H1 (cell line): Measurements from ENCODE around the gene BROX. TPM values are rescaled to one million over a fixed set of nuclear protein-coding genes. Genes with fewer than 3 reads are reported as not detected.

Experiments
- CTCF ChIA-PET: fragments of 300-600 bp; sonication (Branson Sonifier 250); formaldehyde crosslinking; loops from one replicate; lab custom pipeline; 2021; ENCODE audit not compliant: partially characterized antibody; lab: Charles Lee
- POLR2A ChIA-PET: fragments of 300-600 bp; sonication (Branson Sonifier 250); formaldehyde crosslinking; loops from one replicate; lab custom pipeline; 2021; ENCODE audit warnings: inconsistent platforms; ENCODE audit not compliant: partially characterized antibody; lab: Charles Lee
- DNase-seq, 2 experiments: peaks; one replicate each; pipeline versions ENCODE4 v3.0.0 to v3.0.0-alpha.2; 2010 to 2022; ENCODE audit warnings: low spot score in 2 of 2, low read depth in 1 of 2, mixed read lengths in 1 of 2
- FAIRE-seq: peaks from 2 replicates; lab custom pipeline; 2011; peaks lifted over from hg19 to GRCh38; lab: Jason Lieb, UNC
- H2AFZ ChIP-seq: 2 replicates; pipeline ENCODE4 v1.8.1; 2012; ENCODE audit warnings: low read length, inconsistent platforms
- H2AK5ac ChIP-seq: 2 replicates; pipeline ENCODE4 v1.6.1; 2013; ENCODE audit warnings: low read depth, low read length
- H2BK120ac ChIP-seq: replicated peaks from 2 replicates; pipeline ENCODE3; 2013; ENCODE audit warnings: low read depth, low read length, inconsistent platforms
- H2BK12ac ChIP-seq: 2 replicates; pipeline ENCODE4 v1.6.1; 2013; ENCODE audit warnings: low read depth, low read length
- H2BK15ac ChIP-seq: 2 replicates; pipeline ENCODE4 v1.6.1; 2013; ENCODE audit warnings: low read length
- H2BK20ac ChIP-seq: 2 replicates; pipeline ENCODE4 v1.6.1; 2013; ENCODE audit warnings: low read length
- H2BK5ac ChIP-seq: 2 replicates; pipeline ENCODE4 v1.6.1; 2013; ENCODE audit warnings: low read depth, low read length
- H3K14ac ChIP-seq: 2 replicates; pipeline ENCODE4 v1.6.1; 2013; ENCODE audit warnings: inconsistent platforms; ENCODE audit not compliant: insufficient read length
- H3K18ac ChIP-seq: 2 replicates; pipeline ENCODE4 v1.6.1; 2013; ENCODE audit warnings: low read length; ENCODE audit errors: extremely low read depth
- H3K23ac ChIP-seq: 2 replicates; pipeline ENCODE4 v1.6.1; 2013; ENCODE audit warnings: inconsistent platforms; ENCODE audit not compliant: insufficient read length
- H3K23me2 ChIP-seq: 2 replicates; pipeline ENCODE4 v1.6.1; 2013; ENCODE audit warnings: low read depth, low read length
- H3K27ac ChIP-seq: 2 replicates; pipeline ENCODE4 v1.6.1; 2011; ENCODE audit warnings: low read depth, low read length, inconsistent platforms
- H3K27me3 ChIP-seq, 4 experiments: replicated peaks in 1 of 4; 1 replicate in 1 of 4; 2 replicates in 3 of 4; pipeline versions ENCODE4 v1.6.1 to v1.8.1; 2011 to 2013; ENCODE audit warnings: low read length in 3 of 4, mild to moderate bottlenecking in 3 of 4, inconsistent platforms in 2 of 4, mixed read lengths in 2 of 4, moderate library complexity in 1 of 4; ENCODE audit not compliant: control insufficient read depth in 3 of 4, insufficient read depth in 3 of 4; ENCODE audit errors: extremely low read depth in 1 of 4
- H3K36me3 ChIP-seq, 4 experiments: 2 replicates each; pipeline versions ENCODE4 v1.6.1 to v1.8.1; 2011 to 2013; ENCODE audit warnings: mild to moderate bottlenecking in 4 of 4, low read length in 3 of 4, moderate library complexity in 2 of 4, control low read depth in 1 of 4, inconsistent platforms in 1 of 4; ENCODE audit not compliant: insufficient read depth in 4 of 4, control insufficient read depth in 2 of 4
- H3K4ac ChIP-seq: replicated peaks from 2 replicates; pipeline ENCODE3; 2013; ENCODE audit warnings: low read length, low read depth, mixed read lengths, inconsistent platforms; ENCODE audit not compliant: insufficient read length
- H3K4me1 ChIP-seq, 4 experiments: replicated peaks in 1 of 4; 1 replicate in 1 of 4; 2 replicates in 3 of 4; pipeline versions ENCODE4 v1.6.1 to v1.8.1; 2011 to 2013; ENCODE audit warnings: low read length in 3 of 4, inconsistent platforms in 2 of 4, mixed read lengths in 1 of 4; ENCODE audit not compliant: insufficient read depth in 4 of 4, control insufficient read depth in 3 of 4
- H3K4me2 ChIP-seq, 2 experiments: 2 replicates each; pipeline versions ENCODE4 v1.6.1 to v1.8.1; 2011 to 2013; ENCODE audit warnings: low read depth in 2 of 2, low read length in 2 of 2, control low read depth in 1 of 2, inconsistent platforms in 1 of 2, mild to moderate bottlenecking in 1 of 2; ENCODE audit not compliant: insufficient read depth in 1 of 2
- H3K4me3 ChIP-seq, 4 experiments: fragments of 200-600, 300-600 bp in 1 of 4; sonication (generic), shearing (Covaris generic), sonication (Bioruptor Twin) in 1 of 4; 2 replicates each; pipeline versions ENCODE4 v1.5.1 to v1.8.1; 2011 to 2016; ENCODE audit warnings: low read length in 4 of 4, low read depth in 3 of 4, control low read depth in 2 of 4, inconsistent platforms in 2 of 4, mild to moderate bottlenecking in 2 of 4, mixed read lengths in 1 of 4, moderate library complexity in 1 of 4; ENCODE audit not compliant: insufficient read depth in 2 of 4; ENCODE audit errors: extremely low read depth in 1 of 4
- H3K56ac ChIP-seq: replicated peaks from 2 replicates; pipeline ENCODE3; 2013; ENCODE audit warnings: low read depth, mild to moderate bottlenecking, mixed read lengths, low read length, inconsistent platforms; ENCODE audit not compliant: insufficient read length
- H3K79me1 ChIP-seq: 2 replicates; pipeline ENCODE4 v1.6.1; 2013; ENCODE audit warnings: low read depth, low read length, control low read depth
- H3K79me2 ChIP-seq, 2 experiments: 2 replicates each; pipeline versions ENCODE4 v1.6.1 to v1.8.1; 2012 to 2013; ENCODE audit warnings: low read length in 2 of 2, mild to moderate bottlenecking in 2 of 2, inconsistent platforms in 1 of 2; ENCODE audit not compliant: insufficient read depth in 2 of 2, control insufficient read depth in 1 of 2
- H3K9ac ChIP-seq, 4 experiments: replicated peaks in 1 of 4; 1 replicate in 1 of 4; 2 replicates in 3 of 4; pipeline versions ENCODE4 v1.6.1 to v1.8.1; 2011 to 2013; ENCODE audit warnings: low read depth in 3 of 4, low read length in 3 of 4, control low read depth in 2 of 4, mild to moderate bottlenecking in 2 of 4, moderate library complexity in 2 of 4, inconsistent platforms in 1 of 4; ENCODE audit errors: extremely low read depth in 1 of 4
- H3K9me3 ChIP-seq, 2 experiments: 2 replicates each; pipeline versions ENCODE4 v1.6.1 to v1.8.1; 2012 to 2013; ENCODE audit warnings: mild to moderate bottlenecking in 2 of 2, moderate library complexity in 2 of 2, control low read depth in 1 of 2, inconsistent platforms in 1 of 2, low read depth in 1 of 2, low read length in 1 of 2, mixed read lengths in 1 of 2; ENCODE audit not compliant: insufficient read depth in 2 of 2
- H4K20me1 ChIP-seq, 2 experiments: replicated peaks in 1 of 2; 2 replicates each; pipeline versions ENCODE3 to v1.8.1; 2011 to 2013; ENCODE audit warnings: inconsistent platforms in 2 of 2, low read length in 2 of 2, mild to moderate bottlenecking in 1 of 2; ENCODE audit not compliant: insufficient read depth in 2 of 2, control insufficient read depth in 1 of 2
- H4K5ac ChIP-seq: 2 replicates; pipeline ENCODE4 v1.6.1; 2013; ENCODE audit warnings: low read length, low read depth, mixed read lengths, inconsistent platforms; ENCODE audit not compliant: insufficient read length
- H4K8ac ChIP-seq: 2 replicates; pipeline ENCODE4 v1.8.0; 2013; ENCODE audit warnings: mild to moderate bottlenecking, moderate library complexity, low read length, inconsistent platforms; ENCODE audit not compliant: insufficient read depth; ENCODE audit errors: extremely low read depth
- H4K91ac ChIP-seq: replicated peaks from 2 replicates; pipeline ENCODE3; 2013; ENCODE audit warnings: low read length, mixed read lengths, inconsistent platforms; ENCODE audit not compliant: insufficient read length
- MAX ChIP-seq: IDR thresholded peaks from 2 replicates; pipeline ENCODE4 v1.6.1; 2012; ENCODE audit warnings: inconsistent platforms
- RBBP5 ChIP-seq: IDR thresholded peaks from 2 replicates; pipeline ENCODE4 v1.7.1; 2012; ENCODE audit warnings: low read depth, mild to moderate bottlenecking, inconsistent platforms, low read length, moderate library complexity, borderline replicate concordance
- WGBS, 2 experiments: shearing (Covaris generic) in 1 of 2; methylation state at CpG; one replicate each; pipeline versions ENCODE4 v1.1.6 to v1.1.7; 2013 to 2015; ENCODE audit warnings: low lambda C conversion rate in 2 of 2, mixed read lengths in 2 of 2, inconsistent platforms in 1 of 2, low coverage in 1 of 2, missing lambda C conversion rate in 1 of 2; ENCODE audit not compliant: insufficient replicate concordance in 2 of 2, insufficient coverage in 1 of 2, insufficient read length in 1 of 2; ENCODE audit errors: extremely low coverage in 1 of 2, missing lambda C conversion rate in 1 of 2; 5-methylcytosine and 5-hydroxymethylcytosine counted together
- polyA plus RNA-seq, 7 experiments: library from polyadenylated mRNA; depleted of rRNA in 3 of 7; stranded (reverse) in 5 of 7; unstranded in 2 of 7; fragments of >200 nt in 5 of 7; fragments of 200-250 nt in 2 of 7; gene quantifications; 1 replicate in 5 of 7; 2 replicates in 1 of 7; 4 replicates in 1 of 7; pipeline versions ENCODE4 v1.2.1 to v1.2.3, GENCODE V29; 2011 to 2013; ENCODE audit warnings: missing spikeins in 2 of 7, mixed read lengths in 2 of 7
- total RNA-seq: library from RNA; stranded (reverse); fragmentation: NEBNext Ultra II Directional; extraction: Animal tissue kit (Norgen Biotek cat#: 25700); gene quantifications from 2 replicates; pipeline ENCODE4 v1.2.1, GENCODE V29; 2021

The BROX gene
- total and polyA plus RNA-seq, 2 of the 8 experiments (the other 6 are each of a cell fraction or from before 2014, with no cell fraction given): 3.8 to 26.7 TPM

- no peaks in the 10 kb centered on the region for H3K4me1 ChIP-seq
- H3K23me2 ChIP-seq: no peaks in the 10 kb centered on the region
- H3K4me3 ChIP-seq: no peak overlapping the region
- no peaks in the 10 kb centered on the region for H3K9me3 ChIP-seq
- H3K9ac ChIP-seq: no peak overlapping the region
- no peak overlapping the region for H3K27ac ChIP-seq
- H3K79me2 ChIP-seq: no peaks in the 10 kb centered on the region
- FAIRE-seq (no peak), DNase-seq (no peak)
- H3K18ac ChIP-seq: no peak overlapping the region
- H3K56ac ChIP-seq: no peak overlapping the region
- no peak overlapping the region for H2BK15ac ChIP-seq
- no peak overlapping the region for H2AK5ac ChIP-seq
- no peak overlapping the region for H2AFZ ChIP-seq
- no peak overlapping the region for H3K23ac ChIP-seq
- H4K20me1 ChIP-seq: no peaks in the 10 kb centered on the region
- no peaks in the 10 kb centered on the region for H3K79me1 ChIP-seq
- POLR2A ChIA-PET: interaction anchor here (0.9 kb wide), 1 partner anchor 38 kb away, joined by 5 read pairs; no protein-coding TSS in a partner anchor
- H3K36me3 ChIP-seq: no peaks in the 10 kb centered on the region
- TF ChIP-seq MAX (no peak), RBBP5 (no peak)
- no peak overlapping the region for H2BK120ac ChIP-seq
- no peak overlapping the region for H4K5ac ChIP-seq
- no peak overlapping the region for H2BK5ac ChIP-seq
- H3K14ac ChIP-seq: no peak overlapping the region
- no peak overlapping the region for H3K4ac ChIP-seq
- H4K8ac ChIP-seq: no peak overlapping the region
- no peak overlapping the region for H2BK20ac ChIP-seq
- CTCF ChIA-PET: interaction anchor here (0.6 to 2.4 kb wide), 6 partner anchors 9 to 378 kb away, joined by 3 to 12 read pairs (median 4); no protein-coding TSS in a partner anchor
- no peak overlapping the region for H3K4me2 ChIP-seq
- no peak overlapping the region for H2BK12ac ChIP-seq
- H3K27me3 ChIP-seq: no peaks in the 10 kb centered on the region
- no peak overlapping the region for H4K91ac ChIP-seq
- WGBS, 2 experiments: 86% methylated on average over 5 of the region's 5 CpGs; no CpG with 5 or more reads in 1 of the 2 experiments
Measured at GRCh38 chr1:222759451-222760035, 47.2 kb downstream of the BROX start.
